ENCODE measurements around the gene DMWD.

DMWD gene

DNA sequence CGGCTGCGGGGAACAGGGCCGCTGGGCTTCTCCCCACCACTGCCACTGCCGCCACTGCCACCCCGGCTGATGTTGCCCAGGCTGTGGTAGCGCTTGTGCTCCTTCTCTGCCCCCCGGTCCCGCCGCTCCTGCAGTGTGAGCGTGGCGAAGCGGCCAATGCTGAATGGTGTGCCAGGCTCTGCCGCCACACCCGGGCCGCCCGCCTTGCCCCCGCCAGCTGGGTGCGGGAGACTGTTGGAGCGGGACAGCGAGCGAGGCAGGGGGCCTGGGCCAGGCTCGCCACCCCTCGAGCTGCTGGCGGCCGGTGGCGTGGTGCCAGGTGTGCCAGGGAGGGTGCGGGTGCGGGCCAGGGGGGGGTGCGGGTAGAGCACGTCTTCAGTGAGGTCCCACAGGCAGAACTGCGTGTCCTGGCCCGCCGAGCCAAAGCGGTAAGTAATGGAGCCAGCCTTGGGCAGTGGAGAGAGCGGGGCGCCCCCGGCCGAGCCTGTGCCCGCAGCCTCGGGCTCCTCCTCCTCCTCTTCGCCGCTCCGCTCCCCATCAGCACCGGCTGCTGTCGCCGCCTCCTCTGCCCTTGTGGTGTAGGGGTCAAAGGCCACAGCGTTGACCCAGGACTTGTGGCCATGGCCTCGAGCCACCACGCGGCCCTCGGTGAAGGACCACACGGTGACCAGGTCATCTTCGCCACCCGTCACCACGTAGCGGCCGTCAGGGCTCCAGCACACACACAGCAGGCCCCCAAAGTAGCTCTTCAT, 6.7 kb downstream of the DMWD start:
- DNase-seq (ENCODE audit: low read depth), result no peak

- DNase-seq (ENCODE audit: low read depth), result no peak
Observed at GRCh38 chr19:45785097-45785496, 7.5 kb downstream of the DMWD start.

DNA sequence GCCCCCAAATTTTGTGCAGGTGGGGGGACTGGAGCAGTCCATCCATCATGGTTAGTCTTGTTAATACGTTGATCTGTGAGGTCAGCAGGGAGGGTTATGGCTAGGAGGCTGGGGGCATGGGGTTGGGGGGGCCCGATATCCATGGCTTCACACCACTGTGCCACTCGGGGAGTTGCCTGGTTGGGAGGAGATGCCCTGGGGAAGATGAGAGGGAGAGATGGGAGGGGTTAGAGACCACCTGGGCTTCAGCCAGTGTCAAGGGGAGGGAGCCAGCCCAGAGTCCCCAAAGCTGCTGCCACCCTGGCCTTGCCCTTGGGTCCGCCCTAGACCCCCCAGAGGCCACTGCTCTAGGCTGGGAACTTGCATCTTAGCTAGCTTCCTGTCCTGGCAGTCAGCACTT, 8.5 kb downstream of the DMWD start:
- DNase-seq (ENCODE audit: low read depth), result no peak

DNA sequence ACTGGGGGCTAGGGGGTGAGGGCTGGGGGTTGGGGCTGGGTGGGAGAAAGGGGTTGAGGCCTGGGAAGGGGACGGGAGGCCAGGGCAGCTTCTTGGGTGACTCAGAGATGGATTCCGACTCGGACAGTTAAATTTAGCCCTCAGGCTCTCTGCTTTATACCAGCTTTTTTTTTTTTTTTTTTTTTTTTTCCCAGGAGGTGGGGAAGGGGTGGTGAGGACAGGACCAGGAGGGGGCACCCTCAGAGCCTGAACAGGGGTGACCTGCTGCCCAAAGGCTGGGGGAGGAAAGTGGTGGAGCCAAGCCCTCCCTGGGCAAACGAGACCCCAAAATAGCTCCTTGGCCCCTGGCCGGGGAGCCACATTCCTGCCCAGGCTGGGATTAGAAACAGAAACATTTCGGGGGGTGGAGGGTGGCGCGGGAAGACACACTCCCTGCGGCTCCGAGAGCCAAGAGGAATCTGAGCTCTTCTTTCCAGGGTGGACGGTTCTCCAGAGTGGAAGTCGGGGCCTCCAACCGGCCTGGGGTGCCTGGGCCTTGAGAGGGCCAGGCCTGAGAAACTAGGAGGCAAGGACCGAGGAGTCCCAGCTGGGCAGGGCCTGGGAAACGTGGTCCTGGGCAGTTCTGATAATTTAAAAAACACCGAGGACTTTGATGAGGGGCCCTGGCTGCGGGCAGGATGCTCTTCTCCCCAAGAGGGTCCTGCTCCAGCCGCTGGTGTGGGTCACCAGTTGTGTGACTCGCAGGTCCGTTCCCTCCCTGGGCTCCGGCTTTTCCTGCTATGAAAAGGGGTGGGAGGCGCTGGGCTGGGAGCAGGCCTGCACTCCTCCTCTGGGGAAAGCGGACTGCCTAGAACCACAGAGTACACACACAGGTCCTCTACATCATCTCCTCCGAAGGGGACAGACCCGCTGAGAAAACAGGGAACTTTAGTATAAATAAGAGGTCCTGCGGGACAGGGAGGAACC, 9.5 kb downstream of the DMWD start:
- peak; percentile 94 for DNase-seq (ENCODE audit: low read depth)

GRCh38 chr19:45782162-45782691, 10.4 kb downstream of the DMWD start, which contains the start of gene DMPK:
Gene DMPK, minus strand, starts transcription at chr19:45782490. Its CDS starts 138 bp downstream, at chr19:45782352.
- peak; percentile 62 for DNase-seq (ENCODE audit: low read depth)

DNA sequence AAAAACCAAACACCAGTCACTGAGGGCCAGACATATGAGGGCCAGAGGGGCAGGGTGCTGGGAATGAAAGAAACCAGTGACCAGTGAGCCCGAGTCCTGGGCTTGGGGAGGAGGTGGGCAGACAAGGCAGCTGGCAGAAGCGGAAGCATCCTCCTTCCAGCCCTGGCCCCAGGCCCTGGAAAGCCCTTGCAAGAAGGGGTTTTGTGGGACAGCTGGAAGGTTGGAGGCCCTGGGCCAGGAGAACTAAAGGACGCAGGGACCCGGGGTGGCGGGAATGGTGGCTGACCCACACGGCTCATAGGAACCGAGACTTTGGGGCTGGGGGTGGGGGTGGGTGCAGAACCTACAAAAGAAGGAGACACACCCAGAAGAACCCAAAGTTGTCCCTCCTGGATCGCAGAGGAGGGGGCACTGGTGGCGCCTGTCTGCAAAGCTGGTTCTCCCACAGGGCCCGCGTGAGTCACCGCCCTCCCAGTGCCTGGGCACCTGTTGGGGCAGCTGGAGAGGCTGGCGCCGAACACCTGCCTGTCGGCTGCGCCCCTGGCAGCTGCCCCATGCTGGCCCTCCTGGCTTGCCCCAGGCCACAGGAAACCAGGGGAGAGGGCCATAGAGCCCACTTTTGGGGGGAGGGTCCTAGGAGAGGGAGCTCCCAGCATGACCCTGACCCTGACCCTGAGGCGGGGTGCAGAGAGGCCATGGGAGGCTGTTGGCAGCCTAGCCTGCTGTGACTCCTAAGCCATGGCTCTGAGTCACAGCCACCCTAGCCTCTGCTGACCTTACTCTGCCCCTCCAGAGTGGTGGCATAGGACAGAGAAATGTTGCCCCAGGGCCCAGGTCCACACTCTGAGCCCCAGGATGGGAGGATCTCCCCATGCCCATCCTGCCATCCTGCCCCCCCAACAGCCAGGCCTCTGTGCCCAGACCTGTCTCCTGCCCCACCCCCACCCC, 11.2 kb downstream of the DMWD start:
- peak; percentile 54 for DNase-seq (ENCODE audit: low read depth)

- DNase-seq (ENCODE audit: low read depth), result peak; percentile 52
Observed at GRCh38 chr19:45780448-45781213, 12.0 kb downstream of the DMWD start.

GRCh38 chr19:45780146-45780447, 12.5 kb downstream of the DMWD start:
- DNase-seq (ENCODE audit: low read depth), result no peak

- peak; percentile 63 for DNase-seq (ENCODE audit: low read depth)
Observed at GRCh38 chr19:45779231-45780145, 13.2 kb downstream of the DMWD start.

- no peak for DNase-seq (ENCODE audit: low read depth)
Observed at GRCh38 chr19:45778010-45778661, 14.5 kb downstream of the DMWD start.

GRCh38 chr19:45777395-45777961, 15.2 kb downstream of the DMWD start:
- DNase-seq (ENCODE audit: low read depth), result no peak

- DNase-seq (ENCODE audit: low read depth), result no peak
Observed at GRCh38 chr19:45774765-45775164, 17.9 kb downstream of the DMWD start.

DNA sequence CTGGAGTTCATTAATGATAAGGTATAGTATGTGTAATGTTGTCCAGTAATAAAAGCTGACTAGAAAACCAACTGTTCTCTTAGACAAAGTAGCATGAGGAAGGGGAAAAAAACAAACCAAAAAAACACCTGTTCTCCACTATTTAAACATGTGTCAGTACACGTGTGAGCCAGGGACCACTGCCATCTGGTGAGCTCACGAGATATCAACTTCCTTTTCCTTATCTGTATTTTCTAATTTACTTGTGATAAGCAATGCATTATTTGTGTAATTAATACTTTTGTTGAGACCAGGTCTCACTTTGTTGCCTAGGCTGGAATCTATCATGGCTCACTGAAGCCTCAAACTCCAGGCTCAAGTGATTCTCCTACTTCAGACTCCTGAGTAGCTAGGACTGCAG, 19.3 kb downstream of the DMWD start:
- DNase-seq (ENCODE audit: low read depth), result no peak

GRCh38 chr19:45772912-45773311, 19.7 kb downstream of the DMWD start:
- no peak for DNase-seq (ENCODE audit: low read depth)

DNA sequence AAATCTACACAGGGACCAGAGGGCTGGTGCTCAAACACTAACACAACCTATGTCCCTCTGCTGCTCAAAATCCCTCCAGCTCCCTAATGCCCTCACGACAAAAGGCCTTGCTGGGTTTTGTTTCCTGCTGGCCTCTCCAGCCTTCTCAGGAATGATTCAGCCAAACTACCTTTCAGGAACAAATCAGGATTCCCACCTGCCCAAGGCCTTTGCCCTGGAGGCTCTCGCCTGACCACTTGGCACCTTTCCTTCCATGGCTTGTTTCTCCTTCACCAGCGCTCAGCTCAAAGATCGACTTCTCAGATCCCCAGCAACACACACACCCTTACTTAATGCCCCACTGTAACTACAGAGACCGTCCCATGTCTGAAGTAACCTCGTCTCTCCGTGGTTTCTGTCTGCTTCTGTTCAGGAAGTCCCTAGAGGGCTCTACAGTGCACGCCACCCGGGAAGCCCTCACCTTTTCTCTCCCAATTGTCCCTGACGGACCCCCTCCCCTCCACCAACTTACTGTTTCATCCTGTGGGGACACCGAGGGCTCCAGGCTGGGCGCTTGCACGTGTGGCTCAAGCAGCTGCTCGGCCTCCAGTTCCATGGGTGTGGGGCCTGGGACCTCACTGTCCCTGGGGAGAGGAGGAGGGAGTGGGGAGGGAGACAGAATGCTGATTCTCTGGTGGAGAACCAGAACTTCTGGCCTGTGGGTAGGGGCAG, 20.4 kb downstream of the DMWD start:
- DNase-seq (ENCODE audit: low read depth), result no peak

DNA sequence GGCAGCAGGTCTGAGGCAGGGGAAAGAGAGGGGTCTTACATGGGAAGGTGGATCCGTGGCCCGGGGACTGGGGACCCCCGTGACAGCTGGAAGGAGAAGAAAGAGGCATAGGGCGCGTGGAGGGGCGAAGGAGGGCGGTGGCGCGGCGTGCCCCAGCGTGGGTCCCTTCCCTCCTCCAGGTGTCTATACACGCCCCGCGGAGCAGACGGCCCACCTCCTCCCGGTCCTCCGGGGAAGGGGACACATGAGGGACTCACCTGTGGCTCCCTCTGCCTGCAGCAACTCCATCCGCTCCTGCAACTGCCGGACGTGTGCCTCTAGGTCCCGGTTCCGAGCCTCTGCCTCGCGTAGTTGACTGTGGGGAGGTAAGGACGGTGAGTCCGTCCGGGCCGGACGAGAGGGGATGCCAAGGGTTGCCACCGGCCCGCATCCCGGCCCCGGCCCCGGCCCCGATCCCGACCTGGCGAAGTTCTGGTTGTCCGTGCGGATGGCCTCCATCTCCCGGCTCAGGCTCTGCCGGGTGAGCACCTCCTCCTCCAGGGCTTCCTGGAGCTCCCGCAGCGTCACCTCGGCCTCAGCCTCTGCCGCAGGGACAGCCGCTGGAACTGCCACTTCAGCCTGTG, 21.2 kb downstream of the DMWD start:
- DNase-seq (ENCODE audit: low read depth), result no peak

DNA sequence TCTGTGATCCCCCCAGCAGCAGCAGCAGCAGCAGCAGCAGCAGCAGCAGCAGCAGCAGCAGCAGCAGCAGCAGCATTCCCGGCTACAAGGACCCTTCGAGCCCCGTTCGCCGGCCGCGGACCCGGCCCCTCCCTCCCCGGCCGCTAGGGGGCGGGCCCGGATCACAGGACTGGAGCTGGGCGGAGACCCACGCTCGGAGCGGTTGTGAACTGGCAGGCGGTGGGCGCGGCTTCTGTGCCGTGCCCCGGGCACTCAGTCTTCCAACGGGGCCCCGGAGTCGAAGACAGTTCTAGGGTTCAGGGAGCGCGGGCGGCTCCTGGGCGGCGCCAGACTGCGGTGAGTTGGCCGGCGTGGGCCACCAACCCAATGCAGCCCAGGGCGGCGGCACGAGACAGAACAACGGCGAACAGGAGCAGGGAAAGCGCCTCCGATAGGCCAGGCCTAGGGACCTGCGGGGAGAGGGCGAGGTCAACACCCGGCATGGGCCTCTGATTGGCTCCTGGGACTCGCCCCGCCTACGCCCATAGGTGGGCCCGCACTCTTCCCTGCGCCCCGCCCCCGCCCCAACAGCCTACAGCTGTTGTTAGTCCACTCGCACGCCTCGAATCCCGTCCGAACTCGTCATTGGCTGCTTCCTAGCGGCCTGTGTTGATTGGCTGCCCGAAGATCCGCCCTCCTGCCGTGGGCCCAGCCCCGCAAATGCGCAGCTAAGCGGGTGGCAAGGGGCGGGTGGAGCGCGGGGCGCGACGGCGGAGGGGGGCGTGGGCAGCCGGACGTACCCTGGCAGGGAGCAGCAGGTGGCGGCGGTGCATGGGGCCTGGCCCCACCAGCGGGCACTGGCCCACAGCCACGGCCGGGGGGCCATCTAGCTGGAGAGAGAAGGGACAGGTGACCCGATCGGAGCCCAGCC, 22.2 kb downstream of the DMWD start:
- peak; percentile 98 for DNase-seq (ENCODE audit: low read depth)

All from EH (cell line).